HG03066 (cell line): Measurements from ENCODE around the gene NRXN3.

Experiments used
- ATAC-seq: cut with Tn5 transposase; IDR thresholded peaks from one replicate; pipeline ENCODE4 v1.9.1; 2021; ENCODE audit warnings: low read depth; ENCODE audit not compliant: unreplicated experiment

The NRXN3 gene

GRCh38 chr14:78316052-78316451 is 145.9 kb downstream of the NRXN3 start:
- no peak for ATAC-seq

GRCh38 chr14:78316786-78317185 is 146.6 kb downstream of the NRXN3 start:
- ATAC-seq: no peak

DNA sequence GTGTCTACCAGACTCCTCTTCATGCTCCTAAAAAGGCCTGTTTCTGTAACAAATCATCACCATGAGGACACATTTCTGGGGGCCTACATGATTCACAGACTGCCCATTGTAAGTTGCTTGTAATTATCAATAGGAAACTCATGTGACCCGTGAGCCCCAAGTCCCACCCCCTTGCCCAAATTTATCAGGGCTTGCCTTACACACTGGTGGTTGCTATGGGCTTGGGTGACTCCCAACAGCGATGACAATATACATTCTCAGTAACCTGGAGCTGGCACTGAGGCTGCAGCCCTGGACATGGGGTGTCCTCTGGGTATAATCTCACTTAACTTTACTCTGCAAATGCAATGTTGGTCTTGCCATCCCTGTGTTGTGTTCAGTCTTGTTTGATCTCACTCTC is 149.2 kb downstream of the NRXN3 start:
- no peak for ATAC-seq

DNA sequence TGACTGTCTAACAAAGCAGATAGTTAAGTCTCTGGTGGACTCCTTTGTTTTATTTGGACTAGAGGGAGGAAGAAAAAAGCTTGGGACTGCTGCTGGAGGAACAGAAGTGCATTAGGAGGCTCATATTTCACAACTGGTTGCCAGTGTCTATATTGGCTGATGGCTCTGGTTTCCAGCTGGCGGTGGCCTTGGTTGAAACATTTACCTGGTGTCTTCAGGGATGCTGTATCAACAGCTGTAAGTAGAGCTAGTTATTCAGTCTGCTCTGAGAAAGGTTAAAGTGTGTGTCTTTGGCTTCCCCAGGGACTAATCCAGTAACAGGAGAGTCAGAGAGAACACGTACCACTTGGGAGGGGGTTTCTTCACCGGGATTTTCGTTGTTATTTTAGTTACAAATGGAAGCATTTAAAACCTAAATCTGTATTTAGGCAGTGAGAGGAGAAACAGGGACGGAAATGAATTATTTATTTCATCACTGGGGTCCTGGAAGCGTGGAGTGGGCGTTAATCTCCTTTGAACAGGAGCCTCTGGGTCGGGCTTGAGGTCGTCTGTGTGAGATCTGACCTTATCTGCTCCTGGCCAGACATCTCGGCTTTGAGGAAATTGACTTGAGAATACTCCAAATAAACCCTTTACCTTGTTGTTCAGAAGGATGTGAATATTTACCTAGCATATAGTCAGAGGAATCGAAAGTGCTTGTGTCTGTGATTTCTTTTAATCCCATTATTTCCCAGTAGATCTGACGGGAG is 149.9 kb downstream of the NRXN3 start:
- no peak for ATAC-seq

DNA sequence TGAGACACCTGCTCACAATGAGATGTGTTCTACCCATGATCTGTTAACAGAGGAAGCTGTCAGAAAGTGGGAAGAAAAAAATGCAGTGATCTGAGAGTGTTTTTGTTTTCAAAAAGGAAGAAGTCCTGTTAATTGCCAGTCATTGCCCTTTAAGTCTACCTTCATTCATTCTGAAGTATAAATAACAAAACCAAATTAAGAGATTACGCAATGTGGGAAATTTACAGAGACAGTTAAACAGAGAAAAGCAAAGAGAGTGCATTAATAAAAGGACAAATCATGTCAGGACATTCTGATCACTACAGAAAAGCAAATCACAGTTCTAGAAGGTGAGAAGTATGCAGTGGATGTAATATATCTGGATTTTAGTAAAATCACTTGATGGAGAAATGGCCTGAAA is 154.2 kb downstream of the NRXN3 start:
- no peak for ATAC-seq

DNA sequence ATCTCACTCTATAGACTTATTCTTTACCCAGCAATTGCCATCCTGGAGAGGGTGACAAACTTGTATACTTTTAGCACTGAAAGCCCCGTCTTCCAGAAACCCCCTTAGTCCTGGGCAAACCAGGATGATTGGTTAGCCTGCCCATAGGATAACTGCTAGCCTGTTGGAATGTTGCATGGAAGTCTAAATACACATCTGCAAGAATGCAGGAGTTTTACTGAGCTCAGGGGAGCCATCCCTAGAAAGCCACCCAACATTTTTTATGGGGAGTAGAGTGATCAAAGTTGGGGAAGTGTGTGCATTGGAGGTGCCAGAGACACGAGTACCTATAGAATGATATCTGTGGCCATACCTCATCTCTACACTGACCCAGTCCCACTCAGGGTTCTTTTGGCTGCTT is 155.7 kb downstream of the NRXN3 start:
- ATAC-seq: no peak

DNA sequence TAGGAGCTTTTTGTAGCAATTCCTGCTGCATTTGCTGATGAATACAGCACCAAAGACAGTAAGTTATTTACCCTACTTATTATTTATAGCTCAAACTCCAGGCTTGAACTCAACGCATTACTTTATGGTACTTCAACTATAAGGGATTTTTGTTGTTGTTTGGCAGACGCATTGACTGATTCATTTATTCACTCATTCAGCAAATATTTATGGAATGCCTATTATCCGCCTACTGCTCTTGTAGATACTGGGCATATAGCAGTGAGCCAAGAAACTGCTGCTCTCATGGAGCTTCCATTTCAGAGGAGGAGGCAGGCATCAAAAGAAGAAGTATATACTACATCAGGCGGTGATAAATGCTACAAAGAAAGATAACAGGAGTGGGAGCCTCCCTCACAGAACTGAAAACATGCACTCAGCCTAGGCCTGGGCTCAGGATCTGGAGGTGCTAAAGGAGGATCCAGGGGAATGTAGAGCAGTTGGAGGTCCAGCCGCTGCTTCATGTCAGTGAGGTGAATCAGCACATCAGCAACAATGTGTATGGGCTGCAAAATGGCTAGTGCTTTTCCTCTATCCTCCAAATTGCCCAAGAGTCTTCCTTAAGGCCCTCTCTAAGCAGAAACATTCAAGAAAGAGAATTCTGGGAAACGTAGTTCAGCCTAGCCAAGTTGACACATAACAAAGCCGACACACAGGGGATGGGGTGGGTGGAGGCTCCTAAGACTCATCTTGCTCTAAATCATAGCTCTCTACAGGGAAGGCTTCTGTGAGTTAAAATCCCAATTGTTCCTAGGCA is 157.5 kb downstream of the NRXN3 start:
- ATAC-seq: no peak

DNA sequence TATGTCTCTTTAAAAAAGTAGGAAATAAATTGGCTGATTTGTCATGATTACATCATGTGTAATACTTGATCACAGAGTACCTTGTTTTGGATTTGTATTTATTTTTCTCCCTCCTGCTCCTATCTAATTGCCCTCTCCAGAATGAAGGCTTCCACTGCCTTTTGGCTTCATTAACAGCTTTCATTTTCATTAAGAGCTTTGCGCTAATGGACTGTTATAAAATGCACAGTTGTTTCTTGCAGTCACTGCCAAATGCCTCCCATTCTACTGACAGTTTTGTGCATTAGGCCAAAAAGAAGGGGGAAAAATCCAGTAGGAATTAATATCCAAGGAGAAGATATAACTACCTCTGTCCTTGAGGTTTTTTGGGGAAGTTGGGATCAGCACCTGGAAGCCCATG is 159.2 kb downstream of the NRXN3 start:
- ATAC-seq: no peak

- ATAC-seq: no peak
These were observed 165.4 kb downstream of the NRXN3 start for GRCh38 chr14:78335531-78335930.

DNA sequence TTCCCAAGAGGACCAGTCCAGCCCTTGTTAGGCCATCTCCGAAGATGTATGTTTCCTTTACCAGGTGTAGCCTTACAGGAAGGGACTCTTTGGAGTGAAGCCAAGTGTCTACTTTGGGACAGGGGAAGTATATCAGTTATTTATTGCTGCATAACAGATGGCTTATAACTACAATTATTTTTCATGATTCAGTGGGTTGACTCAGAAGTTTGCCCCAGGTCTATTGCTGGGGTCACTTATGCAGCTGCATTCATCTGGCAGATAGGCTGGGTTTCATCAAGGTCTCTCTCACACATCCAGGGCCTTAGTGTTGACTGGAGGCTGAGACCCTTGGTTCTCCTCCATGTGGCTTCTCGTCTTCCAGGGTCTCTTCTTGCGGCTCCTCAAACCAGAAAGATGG is 170.1 kb downstream of the NRXN3 start:
- no peak for ATAC-seq

- no peak for ATAC-seq
These were observed 171.7 kb downstream of the NRXN3 start for GRCh38 chr14:78341827-78342389.

DNA sequence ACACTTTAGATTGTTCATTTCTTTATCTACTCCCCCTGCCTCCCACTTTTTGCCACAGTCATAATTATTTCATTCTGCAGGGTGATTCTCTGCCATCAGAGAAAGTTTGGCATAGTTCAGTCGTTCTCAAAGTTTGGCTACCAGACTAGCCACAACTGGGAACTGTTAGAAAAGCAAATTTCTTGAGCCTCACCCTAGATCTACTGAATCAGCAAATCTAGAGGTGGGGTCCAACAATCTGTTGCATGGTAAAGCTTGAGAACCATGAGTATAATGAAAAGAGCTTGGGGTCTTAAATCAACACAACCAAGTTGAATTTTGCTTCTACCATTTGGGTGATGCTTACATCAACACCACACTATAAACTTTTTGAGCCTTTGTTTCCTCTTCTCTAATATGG is 172.7 kb downstream of the NRXN3 start:
- no peak for ATAC-seq

DNA sequence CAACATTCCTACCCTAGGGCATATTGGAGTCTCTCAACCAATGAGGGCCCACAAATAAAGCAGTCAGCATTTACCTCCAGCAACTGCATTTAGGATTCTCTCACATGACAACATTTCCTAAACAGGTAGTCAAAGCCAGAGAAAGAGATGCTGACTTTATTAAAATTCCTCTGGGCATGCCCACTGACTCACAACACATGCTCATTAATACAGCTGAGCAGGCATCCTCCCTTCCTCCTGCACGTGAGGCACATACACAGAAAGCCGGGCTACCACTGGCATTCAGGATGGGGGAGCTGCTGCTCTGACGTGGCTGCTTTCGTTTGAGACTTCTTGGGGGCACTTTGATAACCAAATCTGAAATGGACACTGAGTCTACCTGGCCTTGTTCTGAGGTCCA is 174.1 kb downstream of the NRXN3 start:
- ATAC-seq: no peak

DNA sequence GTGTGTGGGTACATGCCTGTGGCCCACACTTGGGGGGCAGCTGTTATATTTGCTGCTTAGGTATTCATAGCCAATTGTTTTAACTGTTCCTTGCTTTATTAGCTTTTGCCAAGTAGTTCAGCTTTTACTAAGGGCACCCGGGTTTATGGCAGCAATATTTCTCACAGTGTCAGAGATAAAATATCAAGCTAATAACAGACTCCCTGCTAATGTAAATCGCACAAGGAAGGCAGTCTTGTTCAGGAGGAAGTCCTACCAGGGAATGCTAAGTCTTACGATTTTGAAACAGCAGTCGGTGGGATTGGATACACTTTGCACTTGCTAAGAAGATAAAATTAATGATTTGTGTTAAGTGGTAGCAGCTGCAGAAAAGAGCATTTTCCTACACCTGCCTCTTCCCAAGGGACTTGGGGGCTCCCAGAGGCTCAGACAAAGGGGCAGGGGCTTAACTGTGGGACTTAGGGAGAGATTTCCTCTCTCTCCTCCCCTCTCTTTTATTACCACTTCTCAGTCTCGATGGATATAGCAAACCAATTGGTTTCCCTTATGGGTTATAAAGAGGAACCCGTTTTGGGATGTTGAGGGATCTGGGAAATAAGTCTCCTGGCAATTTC is 175.1 kb downstream of the NRXN3 start:
- no peak for ATAC-seq

- no peak for ATAC-seq
These were observed 176.6 kb downstream of the NRXN3 start for GRCh38 chr14:78346747-78347146.

DNA sequence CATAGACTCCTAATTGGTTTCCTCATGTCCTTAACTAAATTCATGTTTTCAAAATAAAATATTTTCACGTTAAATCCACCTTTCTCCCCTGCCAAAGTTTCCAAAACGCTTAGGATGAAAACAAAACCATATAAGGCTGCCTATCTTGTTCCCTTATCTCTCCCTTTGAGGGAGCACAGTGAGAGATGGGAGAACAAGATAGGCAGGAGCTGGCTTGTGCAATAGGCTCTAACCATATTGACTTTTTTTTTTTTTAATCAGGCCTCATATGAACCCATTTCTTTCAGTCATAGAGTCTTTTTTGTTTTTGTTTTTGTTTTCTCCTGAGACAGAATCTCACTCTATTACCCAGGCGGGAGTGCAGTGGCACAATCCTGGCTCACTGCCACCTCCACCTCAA is 184.9 kb downstream of the NRXN3 start:
- ATAC-seq: no peak

DNA sequence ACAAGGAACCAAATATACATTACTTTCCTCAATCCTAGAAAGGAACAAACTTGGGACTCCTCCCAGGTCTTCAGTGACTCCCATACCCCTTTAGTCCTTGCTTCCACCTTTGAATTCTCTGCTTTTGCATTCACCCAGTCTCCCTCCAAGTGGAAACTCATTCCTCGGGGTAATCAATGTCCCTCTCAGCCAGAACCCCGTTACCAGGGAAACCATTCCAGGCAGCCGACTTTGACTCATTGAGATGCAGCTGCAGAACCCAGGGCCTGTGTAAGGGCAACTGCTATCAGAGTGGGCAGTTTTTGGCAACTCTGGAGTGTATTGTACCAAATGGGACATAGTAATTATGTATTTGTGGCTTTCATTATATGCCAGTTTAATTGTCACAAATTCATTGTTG is 186.2 kb downstream of the NRXN3 start:
- no peak for ATAC-seq

- ATAC-seq: no peak
These were observed 188.4 kb downstream of the NRXN3 start for GRCh38 chr14:78358591-78358990.

DNA sequence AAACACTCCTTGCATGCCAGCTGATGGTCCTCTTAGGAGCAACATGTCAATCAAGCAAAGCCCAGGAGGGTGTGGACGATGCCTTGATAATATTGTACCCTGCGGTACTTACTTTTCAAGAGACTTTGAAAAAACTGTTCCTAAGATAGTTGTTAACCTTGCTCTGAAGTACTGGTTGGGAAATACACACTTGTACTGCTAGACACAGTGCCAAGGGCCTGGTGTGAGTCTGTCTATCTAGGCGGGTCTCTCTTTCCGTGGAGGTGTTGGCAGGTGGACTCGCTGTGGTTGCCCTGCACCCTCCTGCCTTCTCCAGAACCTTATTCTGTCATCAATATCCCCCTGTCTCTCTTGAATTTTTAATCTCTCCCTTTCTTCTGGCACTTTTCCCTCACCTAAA is 189.4 kb downstream of the NRXN3 start:
- ATAC-seq: no peak

- ATAC-seq: no peak
These were observed 192.8 kb downstream of the NRXN3 start for GRCh38 chr14:78363008-78363407.

DNA sequence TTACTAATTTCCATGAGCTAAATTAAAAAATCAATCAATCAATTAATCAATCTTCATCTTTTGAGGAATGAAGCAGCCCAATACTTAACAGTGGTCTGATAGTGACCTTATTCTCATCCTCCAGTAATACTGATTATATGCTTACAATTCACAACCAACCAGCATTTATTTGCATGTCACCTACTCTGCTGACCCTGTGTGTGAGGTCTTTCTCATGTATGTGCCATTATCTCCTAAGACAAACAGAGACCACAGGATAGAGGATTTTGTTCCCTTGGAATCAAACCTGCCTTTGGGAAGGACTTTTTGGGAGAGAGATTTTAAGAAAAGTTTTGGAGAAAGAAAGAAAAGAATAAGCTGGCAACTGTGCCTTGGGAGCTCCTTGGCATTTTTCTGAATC is 197.2 kb downstream of the NRXN3 start:
- ATAC-seq: no peak
